ENCODE results near the gene FBXL15.

FBXL15 gene

DNA sequence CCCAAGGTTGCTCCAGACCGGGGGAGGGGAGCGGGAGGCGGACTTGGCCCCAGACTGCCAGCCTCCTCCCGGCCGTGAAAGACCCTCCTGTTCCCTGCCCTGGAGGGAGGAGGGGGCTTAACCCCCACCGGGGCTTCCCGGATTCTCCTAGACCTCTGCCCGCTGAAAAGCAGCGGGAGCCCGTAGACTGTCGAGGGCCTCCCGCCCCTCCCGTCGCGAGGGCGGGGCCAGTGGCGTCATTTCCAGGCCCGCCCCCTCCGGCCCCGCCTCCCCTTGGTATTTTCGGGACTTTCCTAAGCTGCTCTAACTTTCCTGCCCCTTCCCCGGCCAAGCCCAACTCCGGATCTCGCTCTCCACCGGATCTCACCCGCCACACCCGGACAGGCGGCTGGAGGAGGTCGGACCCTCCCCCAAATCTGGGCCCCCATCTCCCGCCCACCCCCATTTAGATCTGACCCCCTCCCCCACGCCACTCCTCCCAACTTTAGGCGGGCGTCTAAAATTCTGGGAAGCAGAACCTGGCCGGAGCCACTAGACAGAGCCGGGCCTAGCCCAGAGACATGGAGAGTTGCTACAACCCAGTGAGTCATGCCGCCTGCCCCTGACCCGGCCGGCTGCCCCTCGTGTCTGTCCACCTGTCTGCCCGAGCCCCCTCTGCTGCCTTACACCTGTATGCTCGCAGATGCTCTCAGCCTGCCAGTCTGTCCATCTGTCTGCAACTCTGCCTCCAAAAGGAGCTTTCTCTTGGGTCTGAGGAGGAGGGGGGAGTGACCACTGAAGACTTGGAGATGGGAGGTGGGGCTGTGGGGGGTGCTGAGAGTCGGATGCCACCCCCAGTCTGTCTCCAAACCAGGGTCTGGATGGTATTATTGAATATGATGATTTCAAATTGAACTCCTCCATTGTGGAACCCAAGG lies 25.0 kb upstream of the FBXL15 start, which contains the start of gene NFKB2:
Gene NFKB2 (plus strand): TSS at position 306 of the 917 bp plus-strand sequence. CDS start 255 bp downstream, at position 561.
- peak; percentile 90 to 95 for DNase-seq
- Histone ChIP-seq H3K27ac (peak within 1 kb of the TSS; percentile 91 to 93), H3K36me3 (peaks cover 0 to 16% (median 0%) of the 10 kb centered on the region in 3 donors), H3K9me3 (no peaks in the 10 kb centered on the region), H3K27me3 (no peaks in the 10 kb centered on the region), H3K4me3 (peak within 1 kb of the TSS; percentile 64 to 79), H3K4me1 (peaks cover 5 to 47% (median 31%) of the 10 kb centered on the region in 4 donors)
- intact Hi-C loops (cut with DNase I; ENCODE audit: low total_unique reads) = no loop called here
- no peak for TF ChIP-seq CTCF (IDR thresholded peaks at IDR 0.05)

DNA sequence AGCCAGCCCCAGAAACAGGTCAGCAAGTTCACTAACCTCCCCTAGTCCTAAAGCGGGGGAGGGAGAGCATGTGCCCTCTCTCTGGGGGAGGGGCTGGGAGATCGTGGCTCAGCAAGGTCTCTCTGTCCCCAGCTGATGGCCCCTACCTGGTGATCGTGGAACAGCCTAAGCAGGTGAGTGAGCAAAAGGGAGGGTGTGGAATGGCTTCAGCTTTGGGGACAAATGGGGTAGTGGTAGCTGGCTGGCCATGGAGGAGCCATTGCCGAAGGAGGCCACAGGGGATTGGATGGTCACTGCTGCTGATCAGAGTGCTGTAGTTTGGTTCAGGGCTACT lies 24.4 kb upstream of the FBXL15 start:
- no peak for DNase-seq
- Histone ChIP-seq H3K36me3 (peaks cover 3 to 22% (median 4%) of the 10 kb centered on the region in 3 donors), H3K27me3 (no peaks in the 10 kb centered on the region), H3K9me3 (no peaks in the 10 kb centered on the region), H3K27ac (peak overlapping the region; percentile 91 to 93), H3K4me3 (peak overlapping the region; percentile 64 to 79), H3K4me1 (peaks cover 5 to 47% (median 31%) of the 10 kb centered on the region in 4 donors)
- TF ChIP-seq CTCF (IDR thresholded peaks at IDR 0.05) = no peak
- intact Hi-C loops (cut with DNase I; ENCODE audit: low total_unique reads) = no loop called here

DNA sequence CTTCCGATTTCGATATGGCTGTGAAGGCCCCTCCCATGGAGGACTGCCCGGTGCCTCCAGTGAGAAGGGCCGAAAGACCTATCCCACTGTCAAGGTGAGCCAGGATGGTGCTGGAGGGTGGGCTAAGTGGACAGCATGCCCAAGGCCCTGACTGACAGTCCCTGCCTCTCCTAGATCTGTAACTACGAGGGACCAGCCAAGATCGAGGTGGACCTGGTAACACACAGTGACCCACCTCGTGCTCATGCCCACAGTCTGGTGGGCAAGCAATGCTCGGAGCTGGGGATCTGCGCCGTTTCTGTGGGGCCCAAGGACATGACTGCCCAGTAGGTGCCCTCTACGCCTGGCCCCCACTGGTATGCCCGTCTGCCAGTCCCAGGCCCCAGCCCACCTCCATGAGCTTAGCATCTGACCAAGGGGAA lies 23.9 kb upstream of the FBXL15 start:
- peak overlapping the region in 1 of 2 donors; percentile 79 for H3K4me3 ChIP-seq
- peaks cover 5 to 47% (median 31%) of the 10 kb centered on the region in 4 donors for H3K4me1 ChIP-seq
- intact Hi-C loops (cut with DNase I; ENCODE audit: low total_unique reads) = no loop called here
- H3K27me3 ChIP-seq = no peaks in the 10 kb centered on the region
- H3K36me3 ChIP-seq = peaks cover 7 to 27% (median 8%) of the 10 kb centered on the region in 3 donors
- H3K9me3 ChIP-seq = no peaks in the 10 kb centered on the region
- no peak for TF ChIP-seq CTCF (IDR thresholded peaks at IDR 0.05)
- H3K27ac ChIP-seq = peak overlapping the region; percentile 91 to 93
- DNase-seq = no peak

GRCh38 chr10:102397222-102398171 lies 23.1 kb upstream of the FBXL15 start:
- intact Hi-C loops (cut with DNase I; ENCODE audit: low total_unique reads) = no loop called here
- Histone ChIP-seq H3K4me3 (no peak overlapping the region), H3K4me1 (peaks cover 5 to 47% (median 31%) of the 10 kb centered on the region in 4 donors), H3K27ac (no peak overlapping the region), H3K36me3 (peaks cover 12 to 34% (median 14%) of the 10 kb centered on the region in 3 donors), H3K9me3 (no peaks in the 10 kb centered on the region), H3K27me3 (no peaks in the 10 kb centered on the region)
- DNase-seq = no peak
- TF ChIP-seq CTCF (IDR thresholded peaks at IDR 0.05) = no peak

Measured in tibial artery (tissue), 4 donors.